ENCODE results near the gene TKFC. TPM values are rescaled to one million over a fixed set of nuclear protein-coding genes. Genes with fewer than 3 reads are reported as not detected.

The TKFC gene
- total RNA-seq, 4 donors from 2014 or later, result 6.7 to 14.8 (median 11.8) TPM

GRCh38 chr11:61345170-61345610 is 12.2 kb downstream of the TKFC start:
- Histone ChIP-seq H3K27me3 (no peaks in the 10 kb centered on the region), H3K27ac (no peak overlapping the region), H3K36me3 (peaks cover 0 to 33% of the 10 kb centered on the region in 2 donors), H3K9me3 (no peaks in the 10 kb centered on the region), H3K4me3 (no peak overlapping the region), H3K4me1 (no peaks in the 10 kb centered on the region)
- in situ Hi-C loops (cut with MboI; ENCODE audit: low sequenced_read_pairs in 4 of 4), result no loop called here
- no peak for ATAC-seq
- DNase-seq, result no peak
- TF ChIP-seq, protein P1, sequence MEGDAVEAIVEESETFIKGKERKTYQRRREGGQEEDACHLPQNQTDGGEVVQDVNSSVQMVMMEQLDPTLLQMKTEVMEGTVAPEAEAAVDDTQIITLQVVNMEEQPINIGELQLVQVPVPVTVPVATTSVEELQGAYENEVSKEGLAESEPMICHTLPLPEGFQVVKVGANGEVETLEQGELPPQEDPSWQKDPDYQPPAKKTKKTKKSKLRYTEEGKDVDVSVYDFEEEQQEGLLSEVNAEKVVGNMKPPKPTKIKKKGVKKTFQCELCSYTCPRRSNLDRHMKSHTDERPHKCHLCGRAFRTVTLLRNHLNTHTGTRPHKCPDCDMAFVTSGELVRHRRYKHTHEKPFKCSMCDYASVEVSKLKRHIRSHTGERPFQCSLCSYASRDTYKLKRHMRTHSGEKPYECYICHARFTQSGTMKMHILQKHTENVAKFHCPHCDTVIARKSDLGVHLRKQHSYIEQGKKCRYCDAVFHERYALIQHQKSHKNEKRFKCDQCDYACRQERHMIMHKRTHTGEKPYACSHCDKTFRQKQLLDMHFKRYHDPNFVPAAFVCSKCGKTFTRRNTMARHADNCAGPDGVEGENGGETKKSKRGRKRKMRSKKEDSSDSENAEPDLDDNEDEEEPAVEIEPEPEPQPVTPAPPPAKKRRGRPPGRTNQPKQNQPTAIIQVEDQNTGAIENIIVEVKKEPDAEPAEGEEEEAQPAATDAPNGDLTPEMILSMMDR (IDR thresholded peaks at IDR 0.05 in 4 of 5, conservative IDR thresholded peaks at IDR 0.05 in 1 of 5), result no peak
- no peak for TF ChIP-seq POLR2A (IDR thresholded peaks at IDR 0.05)
- intact Hi-C loops (cut with DNase I; ENCODE audit: low total_unique reads), result no loop called here

GRCh38 chr11:61345954-61346843 is 13.2 kb downstream of the TKFC start:
- no peak for DNase-seq
- in situ Hi-C loops (cut with MboI; ENCODE audit: low sequenced_read_pairs in 4 of 4), result no loop called here

DNA sequence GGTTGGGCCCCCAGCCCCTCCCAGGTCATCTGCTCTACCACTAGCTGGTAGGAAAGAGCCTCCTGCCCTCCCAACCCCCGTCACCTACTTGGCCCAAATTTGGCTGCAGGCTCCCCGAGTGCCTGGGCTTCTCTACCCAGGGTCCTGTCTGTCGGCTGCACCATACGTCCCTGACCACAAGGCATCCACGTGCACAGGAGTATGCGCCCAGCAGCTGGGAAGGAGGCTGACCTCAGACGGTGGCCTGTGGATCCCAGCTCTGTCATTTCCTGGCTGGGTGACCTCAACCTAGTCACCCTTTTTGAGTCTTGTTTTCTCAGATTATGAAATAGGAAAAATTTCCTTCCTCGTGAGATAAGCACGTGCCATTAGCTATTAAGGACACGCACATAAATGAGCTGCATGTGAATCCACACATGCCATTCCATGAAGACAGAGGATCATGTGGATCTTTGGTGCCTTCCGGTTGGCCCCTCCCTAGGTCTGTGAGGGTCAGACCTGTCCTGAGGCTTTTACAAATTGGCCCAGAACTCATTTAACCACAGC is 15.0 kb downstream of the TKFC start:
- DNase-seq (no peak), ATAC-seq (no peak)
- in situ Hi-C loops (cut with MboI; ENCODE audit: low sequenced_read_pairs in 4 of 4), result no loop called here
- Histone ChIP-seq H3K36me3 (peaks cover 0 to 50% of the 10 kb centered on the region in 2 donors), H3K4me3 (no peak overlapping the region), H3K9me3 (no peaks in the 10 kb centered on the region), H3K4me1 (no peaks in the 10 kb centered on the region), H3K27ac (peak overlapping the region in 1 of 4 donors; percentile 18), H3K27me3 (no peaks in the 10 kb centered on the region)
- TF ChIP-seq, protein P1 (IDR thresholded peaks at IDR 0.05 in 4 of 5, conservative IDR thresholded peaks at IDR 0.05 in 1 of 5), result no peak
- TF ChIP-seq POLR2A (IDR thresholded peaks at IDR 0.05), result no peak
- intact Hi-C loops (cut with DNase I; ENCODE audit: low total_unique reads), result no loop called here

More at GRCh38 chr11:61345954-61346843, 13.2 kb downstream of the TKFC start:
- H3K27ac ChIP-seq, result no peak overlapping the region
- TF ChIP-seq, protein P1 (IDR thresholded peaks at IDR 0.05 in 4 of 5, conservative IDR thresholded peaks at IDR 0.05 in 1 of 5), result no peak
- TF ChIP-seq POLR2A (IDR thresholded peaks at IDR 0.05), result no peak
- no peaks in the 10 kb centered on the region for H3K9me3 ChIP-seq
- ATAC-seq, result no peak
- H3K36me3 ChIP-seq, result peaks cover 0 to 42% of the 10 kb centered on the region in 2 donors
- H3K4me1 ChIP-seq, result no peaks in the 10 kb centered on the region
- intact Hi-C loops (cut with DNase I; ENCODE audit: low total_unique reads), result no loop called here
- H3K4me3 ChIP-seq, result no peak overlapping the region
- no peaks in the 10 kb centered on the region for H3K27me3 ChIP-seq

- intact Hi-C loops (cut with DNase I; ENCODE audit: low total_unique reads), result no loop called here
- H3K36me3 ChIP-seq, result peaks cover 0 to 58% of the 10 kb centered on the region in 2 donors
- no peak for TF ChIP-seq POLR2A (IDR thresholded peaks at IDR 0.05)
- TF ChIP-seq, protein P1 (IDR thresholded peaks at IDR 0.05 in 4 of 5, conservative IDR thresholded peaks at IDR 0.05 in 1 of 5), result no peak
- H3K27ac ChIP-seq, result no peak overlapping the region
- DNase-seq (no peak), ATAC-seq (no peak)
- in situ Hi-C loops (cut with MboI; ENCODE audit: low sequenced_read_pairs in 4 of 4), result no loop called here
- H3K9me3 ChIP-seq, result no peaks in the 10 kb centered on the region
- H3K4me1 ChIP-seq, result no peaks in the 10 kb centered on the region
- no peaks in the 10 kb centered on the region for H3K27me3 ChIP-seq
- no peak overlapping the region for H3K4me3 ChIP-seq
Measured at GRCh38 chr11:61349189-61349751, 16.2 kb downstream of the TKFC start.
